ENCODE measurements around the gene PZP.
"Not testable (repeated sequence)": the region's sequence is repeated elsewhere in the genome, so short reads cannot be mapped to it uniquely, and the experiment has no call there.

DNA sequence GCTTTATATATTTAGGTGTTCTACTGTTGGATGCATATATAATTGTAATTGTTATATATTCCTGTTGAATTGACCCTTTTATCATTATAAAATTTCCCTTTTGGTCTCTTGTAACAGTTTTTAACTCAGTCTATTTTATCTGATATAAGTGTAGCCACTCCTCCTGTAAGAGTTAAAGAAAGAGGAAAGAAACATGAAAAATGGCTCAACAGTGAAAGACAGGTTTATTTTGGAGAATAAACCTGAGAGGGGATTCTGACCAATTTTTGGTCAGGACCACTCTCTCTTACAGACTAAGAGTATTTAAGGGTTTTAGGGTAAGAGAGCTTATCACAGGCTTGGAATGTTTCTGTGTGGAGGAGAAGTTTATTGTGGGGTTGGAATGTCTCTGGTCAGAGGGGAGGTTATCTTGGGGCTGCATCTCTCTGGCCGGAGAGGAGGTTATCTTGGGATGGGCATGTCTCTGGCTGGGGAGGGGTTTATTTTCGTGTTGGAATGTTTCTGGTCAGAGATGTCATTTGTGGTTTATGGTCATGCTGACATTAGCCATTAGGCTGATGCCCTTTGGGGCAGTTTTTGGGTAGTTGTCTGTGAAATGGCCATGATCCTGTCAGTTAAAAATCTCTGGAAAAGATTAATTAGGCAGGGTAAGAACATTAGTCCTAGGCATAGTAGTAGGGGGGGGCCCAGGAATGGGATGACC, 68.5 kb downstream of the PZP start:
- TF ChIP-seq, protein P1, sequence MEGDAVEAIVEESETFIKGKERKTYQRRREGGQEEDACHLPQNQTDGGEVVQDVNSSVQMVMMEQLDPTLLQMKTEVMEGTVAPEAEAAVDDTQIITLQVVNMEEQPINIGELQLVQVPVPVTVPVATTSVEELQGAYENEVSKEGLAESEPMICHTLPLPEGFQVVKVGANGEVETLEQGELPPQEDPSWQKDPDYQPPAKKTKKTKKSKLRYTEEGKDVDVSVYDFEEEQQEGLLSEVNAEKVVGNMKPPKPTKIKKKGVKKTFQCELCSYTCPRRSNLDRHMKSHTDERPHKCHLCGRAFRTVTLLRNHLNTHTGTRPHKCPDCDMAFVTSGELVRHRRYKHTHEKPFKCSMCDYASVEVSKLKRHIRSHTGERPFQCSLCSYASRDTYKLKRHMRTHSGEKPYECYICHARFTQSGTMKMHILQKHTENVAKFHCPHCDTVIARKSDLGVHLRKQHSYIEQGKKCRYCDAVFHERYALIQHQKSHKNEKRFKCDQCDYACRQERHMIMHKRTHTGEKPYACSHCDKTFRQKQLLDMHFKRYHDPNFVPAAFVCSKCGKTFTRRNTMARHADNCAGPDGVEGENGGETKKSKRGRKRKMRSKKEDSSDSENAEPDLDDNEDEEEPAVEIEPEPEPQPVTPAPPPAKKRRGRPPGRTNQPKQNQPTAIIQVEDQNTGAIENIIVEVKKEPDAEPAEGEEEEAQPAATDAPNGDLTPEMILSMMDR (IDR thresholded peaks at IDR 0.05): not testable (repeated sequence)
- TF ChIP-seq POLR2AphosphoS5, POLR2A (IDR thresholded peaks at IDR 0.05): not testable (repeated sequence)
